ENCODE measurements around the gene SMYD3. TPM values are rescaled to one million over a fixed set of nuclear protein-coding genes. Genes with fewer than 3 reads are reported as not detected.

SMYD3 gene
- total and polyA plus RNA-seq, 2 donors (not counting 1 experiment from before 2014, with no cell fraction given), result 9.7 to 37.2 TPM

- no peak overlapping the region for H2AFZ ChIP-seq (ENCODE audit: insufficient read depth, low read depth, low read length, poor library complexity, severe bottlenecking)
- no peaks in the 10 kb centered on the region for H3K4me1 ChIP-seq (ENCODE audit: control insufficient read depth in 2 of 2, insufficient read depth in 2 of 2, low read length in 2 of 2)
- ChIA-PET POLR2A (no interaction called here), CTCF (interaction anchor here (1.2 kb wide), 1 partner anchor 720 kb away, joined by 3 read pairs; no protein-coding TSS in a partner anchor)
- intact Hi-C loops (cut with micrococcal nuclease), result no loop called here
- no peak overlapping the region for H3K4me2 ChIP-seq (replicated peaks; ENCODE audit: low read depth, low read length, poor library complexity, severe bottlenecking)
- H3K9me3 Mint-ChIP-seq (ENCODE audit: insufficient read depth), result no peaks in the 10 kb centered on the region
- no peak overlapping the region for H3K27ac Mint-ChIP-seq
- H3K79me2 ChIP-seq (ENCODE audit: control insufficient read depth, insufficient read depth, low read length), result no peaks in the 10 kb centered on the region
- DNase-seq, result no peak
- whole genome bisulfite sequencing (ENCODE audit: insufficient coverage), result no CpG with 5 or more reads among the region's 1 CpG
- H3K9me3 ChIP-seq (ENCODE audit: control extremely low read depth in 1 of 3, control insufficient read depth in 2 of 3, insufficient read depth in 1 of 3, low read length in 2 of 3), result no peaks in the 10 kb centered on the region
- no peak overlapping the region for H3K4me3 Mint-ChIP-seq
- H4K20me1 ChIP-seq (ENCODE audit: control insufficient read depth, insufficient read depth, low read length, poor library complexity, severe bottlenecking), result no peaks in the 10 kb centered on the region
- no peaks in the 10 kb centered on the region for H3K36me3 ChIP-seq (replicated peaks in 1 of 2; ENCODE audit: control extremely low read depth in 1 of 2, control insufficient read depth in 1 of 2, extremely low read depth in 1 of 2, insufficient read depth in 2 of 2, low read length in 1 of 2)
- H3K9ac ChIP-seq (ENCODE audit: low read length), result no peak overlapping the region
- no peak overlapping the region for H3K27ac ChIP-seq (ENCODE audit: low read length in 2 of 2)
- no peaks in the 10 kb centered on the region for H3K4me1 Mint-ChIP-seq
- H3K27me3 ChIP-seq (replicated peaks in 1 of 4; ENCODE audit: control extremely low read depth in 1 of 4, control insufficient read depth in 3 of 4, insufficient read depth in 4 of 4, low read length in 3 of 4), result no peaks in the 10 kb centered on the region
- ATAC-seq (ENCODE audit: low read depth), result no peak
- no peaks in the 10 kb centered on the region for H3K27me3 Mint-ChIP-seq
- TF ChIP-seq CTCF (IDR thresholded peaks at IDR 0.05), result no peak
- TF ChIP-seq EZH2 (IDR thresholded peaks at IDR 0.05; ENCODE audit: borderline replicate concordance, insufficient read depth, low read depth, low read length, poor library complexity, severe bottlenecking), result no peak
- H3K4me3 ChIP-seq (ENCODE audit: control extremely low read depth in 1 of 5, extremely low read depth in 1 of 5, insufficient read depth in 1 of 5, low read depth in 2 of 5, low read length in 4 of 5), result no peak overlapping the region
Observed at GRCh38 chr1:245873068-245873467, 634.0 kb downstream of the SMYD3 start.

- CTCF ChIA-PET, result interaction anchor here (1.2 kb wide), 1 partner anchor 720 kb away, joined by 3 read pairs; no protein-coding TSS in a partner anchor
- no peaks in the 10 kb centered on the region for H3K4me1 Mint-ChIP-seq
- no peak overlapping the region for H3K27ac Mint-ChIP-seq
- H3K27me3 Mint-ChIP-seq, result no peaks in the 10 kb centered on the region
- no peak overlapping the region for H3K4me3 ChIP-seq (ENCODE audit: control extremely low read depth in 1 of 5, extremely low read depth in 1 of 5, insufficient read depth in 1 of 5, low read depth in 2 of 5, low read length in 4 of 5)
- H3K9ac ChIP-seq (ENCODE audit: low read length), result no peak overlapping the region
- H3K27me3 ChIP-seq (replicated peaks in 1 of 4; ENCODE audit: control extremely low read depth in 1 of 4, control insufficient read depth in 3 of 4, insufficient read depth in 4 of 4, low read length in 3 of 4), result no peaks in the 10 kb centered on the region
- intact Hi-C loops (cut with micrococcal nuclease), result no loop called here
- 98% methylated on average over 7 of the region's 8 CpGs for WGBS (ENCODE audit: insufficient coverage)
- H3K4me1 ChIP-seq (ENCODE audit: control insufficient read depth in 2 of 2, insufficient read depth in 2 of 2, low read length in 2 of 2), result no peaks in the 10 kb centered on the region
- no peaks in the 10 kb centered on the region for H3K9me3 Mint-ChIP-seq (ENCODE audit: insufficient read depth)
- no peaks in the 10 kb centered on the region for H3K9me3 ChIP-seq (ENCODE audit: control extremely low read depth in 1 of 3, control insufficient read depth in 2 of 3, insufficient read depth in 1 of 3, low read length in 2 of 3)
- POLR2A ChIA-PET, result interaction anchor here (0.6 kb wide), 1 partner anchor 941 kb away, joined by 8 read pairs; no protein-coding TSS in a partner anchor
- H3K4me2 ChIP-seq (replicated peaks; ENCODE audit: low read depth, low read length, poor library complexity, severe bottlenecking), result no peak overlapping the region
- no peak overlapping the region for H3K4me3 Mint-ChIP-seq
- H2AFZ ChIP-seq (ENCODE audit: insufficient read depth, low read depth, low read length, poor library complexity, severe bottlenecking), result no peak overlapping the region
- no peaks in the 10 kb centered on the region for H3K36me3 ChIP-seq (replicated peaks in 1 of 2; ENCODE audit: control extremely low read depth in 1 of 2, control insufficient read depth in 1 of 2, extremely low read depth in 1 of 2, insufficient read depth in 2 of 2, low read length in 1 of 2)
- no peak for DNase-seq
- H4K20me1 ChIP-seq (ENCODE audit: control insufficient read depth, insufficient read depth, low read length, poor library complexity, severe bottlenecking), result no peaks in the 10 kb centered on the region
- TF ChIP-seq EZH2 (IDR thresholded peaks at IDR 0.05; ENCODE audit: borderline replicate concordance, insufficient read depth, low read depth, low read length, poor library complexity, severe bottlenecking) (no peak), CTCF (IDR thresholded peaks at IDR 0.05) (no peak)
- no peak for ATAC-seq (ENCODE audit: low read depth)
- H3K79me2 ChIP-seq (ENCODE audit: control insufficient read depth, insufficient read depth, low read length), result no peaks in the 10 kb centered on the region
- H3K27ac ChIP-seq (ENCODE audit: low read length in 2 of 2), result no peak overlapping the region
Observed at GRCh38 chr1:245872475-245872874, 634.6 kb downstream of the SMYD3 start.
